ENCODE results near the gene GRK5.

- TF ChIP-seq CTCF (IDR thresholded peaks at IDR 0.05; ENCODE audit: low read depth, low read length) = no peak
- no peak for TF ChIP-seq EZH2phosphoT487 (IDR thresholded peaks at IDR 0.05; ENCODE audit: low read depth)
These were observed 91.4 kb downstream of the GRK5 start for GRCh38 chr10:119298810-119299209.

Measured in OCI-LY3 (cell line).